Measurements from ENCODE around the gene DNAI2. TPM values are rescaled to one million over a fixed set of nuclear protein-coding genes. Genes with fewer than 3 reads are reported as not detected.

DNAI2 gene
- total and polyA plus RNA-seq, 2 donors from 2014 or later: 0.22 TPM; not detected in 1

GRCh38 chr17:74250324-74250995 lies 23.6 kb upstream of the DNAI2 start:
- no peak overlapping the region for H3K9ac ChIP-seq (ENCODE audit: low read length in 3 of 3)
- no peak overlapping the region for H3K27ac ChIP-seq (ENCODE audit: low read depth in 2 of 2, low read length in 2 of 2)
- intact Hi-C loops (cut with DNase I): no loop called here
- H3K4me1 ChIP-seq (ENCODE audit: control insufficient read depth in 2 of 3, insufficient read depth in 2 of 3, low read depth in 1 of 3, low read length in 3 of 3): no peaks in the 10 kb centered on the region
- no peak for DNase-seq
- H3K4me3 ChIP-seq (ENCODE audit: low read length in 3 of 3): no peak overlapping the region
- no peaks in the 10 kb centered on the region for H3K9me3 ChIP-seq (ENCODE audit: control insufficient read depth in 2 of 3, insufficient read depth in 1 of 3, low read length in 3 of 3)
- no peaks in the 10 kb centered on the region for H3K27me3 ChIP-seq (ENCODE audit: control insufficient read depth, insufficient read depth, low read length)
- no peaks in the 10 kb centered on the region for H3K36me3 ChIP-seq (ENCODE audit: control insufficient read depth in 2 of 3, insufficient read depth in 3 of 3, low read length in 3 of 3)
- no peak for TF ChIP-seq CTCF (IDR thresholded peaks at IDR 0.05; ENCODE audit: borderline replicate concordance, extremely low read depth, insufficient read depth)
- no peak for FAIRE-seq

DNA sequence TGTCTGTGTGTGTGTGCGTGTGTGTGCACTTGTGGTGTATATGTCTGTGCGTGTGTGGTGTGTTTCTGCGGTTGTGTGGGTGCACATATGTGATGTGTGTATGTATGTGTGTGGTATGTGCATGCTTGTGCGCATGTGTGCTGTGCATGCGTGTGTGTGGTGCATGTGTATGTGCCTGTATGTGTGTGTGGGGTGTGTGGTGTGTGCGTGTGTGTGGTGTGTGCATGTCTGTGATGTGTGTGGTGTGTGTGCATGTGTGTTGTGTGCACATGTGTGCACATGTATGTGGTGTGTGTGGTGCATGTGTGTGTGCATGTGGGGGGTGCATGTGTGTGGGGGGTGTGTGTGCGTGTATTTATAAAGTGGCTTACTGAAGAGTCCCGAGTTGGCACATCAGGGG lies 23.0 kb upstream of the DNAI2 start:
- H3K9ac ChIP-seq (ENCODE audit: low read length in 3 of 3): no peak overlapping the region
- FAIRE-seq (no peak), DNase-seq (no peak)
- H3K4me1 ChIP-seq (ENCODE audit: control insufficient read depth in 2 of 3, insufficient read depth in 2 of 3, low read depth in 1 of 3, low read length in 3 of 3): no peaks in the 10 kb centered on the region
- H3K9me3 ChIP-seq (ENCODE audit: control insufficient read depth in 2 of 3, insufficient read depth in 1 of 3, low read length in 3 of 3): no peaks in the 10 kb centered on the region
- TF ChIP-seq CTCF (IDR thresholded peaks at IDR 0.05; ENCODE audit: borderline replicate concordance, extremely low read depth, insufficient read depth): no peak
- intact Hi-C loops (cut with DNase I): no loop called here
- no peaks in the 10 kb centered on the region for H3K27me3 ChIP-seq (ENCODE audit: control insufficient read depth, insufficient read depth, low read length)
- H3K36me3 ChIP-seq (ENCODE audit: control insufficient read depth in 2 of 3, insufficient read depth in 3 of 3, low read length in 3 of 3): no peaks in the 10 kb centered on the region
- H3K4me3 ChIP-seq (ENCODE audit: low read length in 3 of 3): no peak overlapping the region
- no peak overlapping the region for H3K27ac ChIP-seq (ENCODE audit: low read depth in 2 of 2, low read length in 2 of 2)

DNA sequence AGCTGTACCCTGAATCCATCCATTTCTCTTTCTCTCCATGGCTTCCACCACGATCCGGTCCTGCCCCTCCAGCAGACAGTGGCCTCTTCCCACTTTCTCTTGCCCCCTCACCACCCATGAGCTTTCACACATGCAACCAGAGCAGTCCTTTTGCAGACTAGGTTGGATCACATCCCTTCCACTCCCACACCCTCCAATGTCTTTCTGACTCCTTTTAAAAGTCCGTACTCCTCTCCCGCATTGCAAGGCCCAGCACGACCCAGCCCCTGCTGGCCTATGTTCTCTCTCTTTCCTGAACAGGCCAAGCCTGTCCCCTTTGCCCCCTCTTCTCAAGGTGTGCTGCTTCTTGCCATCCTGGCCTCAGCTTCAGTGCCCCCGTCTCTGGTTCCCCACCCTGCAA lies 22.5 kb upstream of the DNAI2 start:
- Histone ChIP-seq H3K36me3 (ENCODE audit: control insufficient read depth in 2 of 3, insufficient read depth in 3 of 3, low read length in 3 of 3) (no peaks in the 10 kb centered on the region), H3K4me1 (ENCODE audit: control insufficient read depth in 2 of 3, insufficient read depth in 2 of 3, low read depth in 1 of 3, low read length in 3 of 3) (no peaks in the 10 kb centered on the region), H3K27me3 (ENCODE audit: control insufficient read depth, insufficient read depth, low read length) (no peaks in the 10 kb centered on the region), H3K9ac (ENCODE audit: low read length in 3 of 3) (no peak overlapping the region), H3K27ac (ENCODE audit: low read depth in 2 of 2, low read length in 2 of 2) (no peak overlapping the region), H3K4me3 (ENCODE audit: low read length in 3 of 3) (no peak overlapping the region), H3K9me3 (ENCODE audit: control insufficient read depth in 2 of 3, insufficient read depth in 1 of 3, low read length in 3 of 3) (no peaks in the 10 kb centered on the region)
- no peak for DNase-seq
- TF ChIP-seq CTCF (IDR thresholded peaks at IDR 0.05; ENCODE audit: borderline replicate concordance, extremely low read depth, insufficient read depth): no peak
- intact Hi-C loops (cut with DNase I): no loop called here
- FAIRE-seq: no peak

DNA sequence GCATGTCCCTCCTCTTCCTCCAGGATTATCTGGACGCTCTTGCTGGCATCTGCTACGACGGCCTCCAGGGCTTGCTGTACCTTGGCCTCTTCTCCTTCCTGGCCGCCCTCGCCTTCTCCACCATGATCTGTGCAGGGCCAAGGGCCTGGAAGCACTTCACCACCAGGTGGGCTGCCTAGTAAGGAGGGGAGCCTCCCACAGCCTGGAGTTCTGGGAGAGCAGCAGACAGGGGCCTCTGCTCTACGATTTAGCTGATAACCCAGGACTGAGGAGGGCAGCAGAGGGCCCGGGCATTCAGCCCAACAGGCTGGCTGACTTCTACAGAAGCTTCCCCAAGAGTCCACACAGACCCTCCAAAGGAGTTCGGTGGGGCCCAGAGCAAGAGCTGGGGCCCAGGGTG lies 21.8 kb upstream of the DNAI2 start:
- intact Hi-C loops (cut with DNase I): no loop called here

More for the DNA sequence above, 21.8 kb upstream of the DNAI2 start:
- no peak overlapping the region for H3K4me3 ChIP-seq (ENCODE audit: low read length in 3 of 3)
- no peak overlapping the region for H3K27ac ChIP-seq (ENCODE audit: low read depth in 2 of 2, low read length in 2 of 2)
- no peaks in the 10 kb centered on the region for H3K9me3 ChIP-seq (ENCODE audit: control insufficient read depth in 2 of 3, insufficient read depth in 1 of 3, low read length in 3 of 3)
- H3K36me3 ChIP-seq (ENCODE audit: control insufficient read depth in 2 of 3, insufficient read depth in 3 of 3, low read length in 3 of 3): no peaks in the 10 kb centered on the region
- FAIRE-seq (no peak), DNase-seq (no peak)
- H3K4me1 ChIP-seq (ENCODE audit: control insufficient read depth in 2 of 3, insufficient read depth in 2 of 3, low read depth in 1 of 3, low read length in 3 of 3): no peaks in the 10 kb centered on the region
- H3K27me3 ChIP-seq (ENCODE audit: control insufficient read depth, insufficient read depth, low read length): no peaks in the 10 kb centered on the region
- no peak for TF ChIP-seq CTCF (IDR thresholded peaks at IDR 0.05; ENCODE audit: borderline replicate concordance, extremely low read depth, insufficient read depth)
- no peak overlapping the region for H3K9ac ChIP-seq (ENCODE audit: low read length in 3 of 3)

All from kidney (tissue), 14 donors.